ENCODE results near the gene BEND7. TPM values are rescaled to one million over a fixed set of nuclear protein-coding genes. Genes with fewer than 3 reads are reported as not detected.

The BEND7 gene
- polyA plus RNA-seq, 1 donor (not counting 4 experiments of a cell fraction or from before 2014, with no cell fraction given): 4.4 TPM

DNA sequence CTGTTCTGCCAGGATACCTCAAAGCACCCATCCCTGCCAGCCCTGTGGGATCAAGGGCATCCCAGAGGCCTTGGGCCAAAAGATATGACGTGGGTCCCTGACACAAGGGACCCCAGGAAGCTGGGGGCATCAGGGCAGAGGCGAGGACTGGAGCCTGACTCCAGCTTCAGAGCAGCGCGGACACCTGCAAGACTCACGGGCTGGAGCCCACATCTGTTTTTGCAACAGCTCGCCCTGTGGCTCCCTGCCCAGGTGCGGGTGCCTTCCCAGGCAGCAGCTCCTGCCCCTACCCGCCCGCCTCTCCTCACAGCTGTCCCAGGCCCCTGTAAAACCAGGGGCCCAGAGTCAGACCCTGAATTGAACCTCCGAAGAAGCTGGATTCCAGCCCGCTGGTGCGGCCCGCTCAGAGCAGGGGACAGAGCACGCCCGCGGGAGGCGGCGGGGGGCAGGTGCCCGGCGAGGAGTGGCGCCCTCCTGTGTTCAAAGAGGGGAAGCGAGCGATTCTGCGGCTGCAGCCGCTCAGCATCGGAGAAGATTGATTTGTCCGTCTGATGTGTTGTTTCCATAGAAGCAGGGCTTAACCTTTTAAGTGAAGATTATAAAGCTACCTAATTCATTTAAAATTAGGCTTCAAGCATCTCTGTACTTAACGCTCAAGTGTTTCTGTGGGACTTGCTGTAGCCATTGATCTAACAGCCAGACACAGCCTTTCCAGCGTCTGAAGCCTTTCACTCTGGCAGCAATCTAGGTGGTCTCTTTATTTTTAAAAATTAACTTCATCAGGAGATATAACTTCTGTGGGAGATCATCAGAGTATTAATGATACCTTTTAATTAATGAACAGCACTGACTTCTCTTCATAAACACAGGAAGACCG lies 88.4 kb downstream of the BEND7 start:
- no peaks in the 10 kb centered on the region for H4K20me1 ChIP-seq (ENCODE audit: control insufficient read depth, extremely low read depth, insufficient read depth, low read length)
- no peak for TF ChIP-seq EZH2 (IDR thresholded peaks at IDR 0.05; ENCODE audit: low read length)
- TF ChIP-seq, protein P1, sequence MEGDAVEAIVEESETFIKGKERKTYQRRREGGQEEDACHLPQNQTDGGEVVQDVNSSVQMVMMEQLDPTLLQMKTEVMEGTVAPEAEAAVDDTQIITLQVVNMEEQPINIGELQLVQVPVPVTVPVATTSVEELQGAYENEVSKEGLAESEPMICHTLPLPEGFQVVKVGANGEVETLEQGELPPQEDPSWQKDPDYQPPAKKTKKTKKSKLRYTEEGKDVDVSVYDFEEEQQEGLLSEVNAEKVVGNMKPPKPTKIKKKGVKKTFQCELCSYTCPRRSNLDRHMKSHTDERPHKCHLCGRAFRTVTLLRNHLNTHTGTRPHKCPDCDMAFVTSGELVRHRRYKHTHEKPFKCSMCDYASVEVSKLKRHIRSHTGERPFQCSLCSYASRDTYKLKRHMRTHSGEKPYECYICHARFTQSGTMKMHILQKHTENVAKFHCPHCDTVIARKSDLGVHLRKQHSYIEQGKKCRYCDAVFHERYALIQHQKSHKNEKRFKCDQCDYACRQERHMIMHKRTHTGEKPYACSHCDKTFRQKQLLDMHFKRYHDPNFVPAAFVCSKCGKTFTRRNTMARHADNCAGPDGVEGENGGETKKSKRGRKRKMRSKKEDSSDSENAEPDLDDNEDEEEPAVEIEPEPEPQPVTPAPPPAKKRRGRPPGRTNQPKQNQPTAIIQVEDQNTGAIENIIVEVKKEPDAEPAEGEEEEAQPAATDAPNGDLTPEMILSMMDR (optimal IDR thresholded peaks at IDR 0.05 in 1 of 3, IDR thresholded peaks at IDR 0.05 in 1 of 3, conservative IDR thresholded peaks at IDR 0.05 in 1 of 3; ENCODE audit: extremely low read depth in 1 of 3, insufficient read depth in 2 of 3, low read length in 3 of 3): peak; percentile 84 to 96 (median 87)
- H2AFZ ChIP-seq (ENCODE audit: control insufficient read depth, low read length): peak overlapping the region; percentile 28
- H3K4me3 ChIP-seq (ENCODE audit: control insufficient read depth in 2 of 3, extremely low read depth in 1 of 3, insufficient read depth in 2 of 3, low read depth in 1 of 3, low read length in 3 of 3): peak overlapping the region in 2 of 3 experiments; percentile 61 to 67
- H3K27ac ChIP-seq (ENCODE audit: control insufficient read depth, insufficient read depth, low read length): no peak overlapping the region
- FAIRE-seq: peak; percentile 56
- H3K27me3 ChIP-seq (ENCODE audit: control insufficient read depth, extremely low read depth, insufficient read depth, low read length): peaks cover 29% of the 10 kb centered on the region
- peaks cover 7% of the 10 kb centered on the region for H3K4me1 ChIP-seq (ENCODE audit: control insufficient read depth, extremely low read depth, insufficient read depth, low read length)
- DNase-seq (ENCODE audit: low read depth, low spot score): no peak
- dilution Hi-C loops (cut with MboI; ENCODE audit: extremely low pct_ligation_motif_present, low sequenced_read_pairs): no loop called here
- H3K9ac ChIP-seq (ENCODE audit: control insufficient read depth, extremely low read depth, insufficient read depth, low read length): no peak overlapping the region
- no peaks in the 10 kb centered on the region for H3K36me3 ChIP-seq (ENCODE audit: control insufficient read depth in 2 of 2, extremely low read depth in 1 of 2, insufficient read depth in 2 of 2, low read length in 2 of 2)
- peak overlapping the region; percentile 85 for H3K4me2 ChIP-seq (ENCODE audit: control insufficient read depth, extremely low read depth, insufficient read depth, low read depth, low read length)
- H3K9me1 ChIP-seq (ENCODE audit: control insufficient read depth, extremely low read depth, insufficient read depth, low read length): no peaks in the 10 kb centered on the region
- H3K9me3 ChIP-seq (ENCODE audit: control insufficient read depth, low read depth, low read length): no peaks in the 10 kb centered on the region
- no peaks in the 10 kb centered on the region for H3K79me2 ChIP-seq (ENCODE audit: control insufficient read depth, insufficient read depth, low read length)

DNA sequence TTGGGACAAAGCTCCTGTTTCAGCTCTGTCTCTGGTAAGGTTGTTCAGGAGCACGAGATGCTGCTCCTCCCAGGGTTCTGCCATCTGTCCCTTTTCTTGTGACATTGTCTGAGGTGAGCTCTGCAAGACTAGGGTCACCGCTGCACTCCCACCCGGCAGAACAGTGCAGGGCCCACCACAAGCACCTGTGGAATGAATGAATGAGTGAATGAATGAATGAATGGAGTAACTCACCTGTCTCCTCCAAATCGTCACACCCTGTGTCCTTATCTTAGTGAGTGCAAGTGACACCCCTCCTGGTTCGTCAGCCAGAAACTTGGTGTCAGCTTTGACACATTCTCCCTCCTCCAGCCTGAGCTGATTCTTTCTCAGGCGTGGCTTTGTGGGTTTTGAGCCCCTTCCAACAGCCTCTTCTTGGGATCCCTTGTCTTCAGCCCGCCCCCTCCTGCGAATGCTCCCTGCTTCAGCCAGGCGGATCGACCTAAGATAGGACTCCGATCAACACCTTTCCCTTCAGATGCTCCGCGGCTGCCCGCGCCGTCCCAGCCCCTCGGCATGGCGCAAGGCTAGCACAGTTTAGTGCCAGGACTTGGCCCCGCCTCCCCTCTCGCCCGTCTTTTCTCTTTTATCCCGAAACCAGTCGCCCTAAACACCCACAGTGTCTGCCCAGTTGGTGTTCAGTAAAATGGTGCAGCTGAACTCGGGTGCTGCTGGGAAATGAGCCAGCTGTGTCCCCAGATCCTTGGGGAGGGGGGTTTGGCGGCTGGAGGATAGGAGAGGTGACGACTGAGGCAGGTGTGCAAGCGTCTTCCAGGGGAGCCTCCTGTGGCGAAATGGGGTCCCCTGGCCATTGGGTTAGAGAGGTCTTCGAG lies 89.3 kb downstream of the BEND7 start:
- DNase-seq (ENCODE audit: low read depth, low spot score) (no peak), FAIRE-seq (no peak)
- no peaks in the 10 kb centered on the region for H3K36me3 ChIP-seq (ENCODE audit: control insufficient read depth in 2 of 2, extremely low read depth in 1 of 2, insufficient read depth in 2 of 2, low read length in 2 of 2)
- H3K27me3 ChIP-seq (ENCODE audit: control insufficient read depth, extremely low read depth, insufficient read depth, low read length): peaks cover 29% of the 10 kb centered on the region
- TF ChIP-seq, protein P1 (optimal IDR thresholded peaks at IDR 0.05 in 1 of 3, IDR thresholded peaks at IDR 0.05 in 1 of 3, conservative IDR thresholded peaks at IDR 0.05 in 1 of 3; ENCODE audit: extremely low read depth in 1 of 3, insufficient read depth in 2 of 3, low read length in 3 of 3): no peak
- no peak for TF ChIP-seq EZH2 (IDR thresholded peaks at IDR 0.05; ENCODE audit: low read length)
- no peaks in the 10 kb centered on the region for H3K79me2 ChIP-seq (ENCODE audit: control insufficient read depth, insufficient read depth, low read length)
- H3K4me3 ChIP-seq (ENCODE audit: control insufficient read depth in 2 of 3, extremely low read depth in 1 of 3, insufficient read depth in 2 of 3, low read depth in 1 of 3, low read length in 3 of 3): peak overlapping the region in 2 of 3 experiments; percentile 61 to 67
- peaks cover 7% of the 10 kb centered on the region for H3K4me1 ChIP-seq (ENCODE audit: control insufficient read depth, extremely low read depth, insufficient read depth, low read length)
- no peaks in the 10 kb centered on the region for H3K9me3 ChIP-seq (ENCODE audit: control insufficient read depth, low read depth, low read length)
- no peaks in the 10 kb centered on the region for H3K9me1 ChIP-seq (ENCODE audit: control insufficient read depth, extremely low read depth, insufficient read depth, low read length)
- H3K4me2 ChIP-seq (ENCODE audit: control insufficient read depth, extremely low read depth, insufficient read depth, low read depth, low read length): peak overlapping the region; percentile 85
- no peak overlapping the region for H3K9ac ChIP-seq (ENCODE audit: control insufficient read depth, extremely low read depth, insufficient read depth, low read length)
- peak overlapping the region; percentile 62 for H2AFZ ChIP-seq (ENCODE audit: control insufficient read depth, low read length)
- dilution Hi-C loops (cut with MboI; ENCODE audit: extremely low pct_ligation_motif_present, low sequenced_read_pairs): no loop called here
- H4K20me1 ChIP-seq (ENCODE audit: control insufficient read depth, extremely low read depth, insufficient read depth, low read length): no peaks in the 10 kb centered on the region
- no peak overlapping the region for H3K27ac ChIP-seq (ENCODE audit: control insufficient read depth, insufficient read depth, low read length)
